IMR-90 (cell line): ENCODE data around the gene ENDOV. TPM values are rescaled to one million over a fixed set of nuclear protein-coding genes. Genes with fewer than 3 reads are reported as not detected.
"Not testable (repeated sequence)": the region's sequence is repeated elsewhere in the genome, so short reads cannot be mapped to it uniquely, and the experiment has no call there.

Source experiments
- ATAC-seq: fragments of 200-7000 bp; cut with Tn5 transposase; 2 replicates; pipeline ENCODE4 v1.9.1; 2020; ENCODE audit warnings: low read depth, mild to moderate bottlenecking, moderate library complexity
- BruUV-seq: library from RNA; stranded (reverse); fragments of 400-500 nt; replicated peaks from 2 replicates; lab custom pipeline; 2021; lab: Mats Ljungman, UMichigan
- CTCF ChIA-PET: fragments of 300-600 bp; formaldehyde crosslinking; extraction: SDS; loops from one replicate; lab custom pipeline; 2021; ENCODE audit warnings: antibody characterized with exemption; lab: Yijun Ruan, JAX
- POLR2A ChIA-PET: fragments of 300-600 bp; sonication (Branson Sonifier 250); formaldehyde crosslinking; loops from one replicate; lab custom pipeline; 2022; ENCODE audit warnings: antibody characterized with exemption; ENCODE audit not compliant: unreplicated experiment; lab: Charles Lee
- DNase-seq: peaks from one replicate; pipeline ENCODE4 v3.0.0; 2013
- H2AFZ ChIP-seq: replicated peaks from 2 replicates; pipeline ENCODE3; 2013; ENCODE audit warnings: low read length, mild to moderate bottlenecking; ENCODE audit not compliant: poor library complexity
- H2AK5ac ChIP-seq: 2 replicates; pipeline ENCODE4 v1.6.1; 2013; ENCODE audit warnings: low read depth, low read length, inconsistent platforms
- H2AK9ac ChIP-seq: replicated peaks from 2 replicates; pipeline ENCODE3; 2013; ENCODE audit warnings: mild to moderate bottlenecking, low read depth, low read length, moderate library complexity; ENCODE audit not compliant: poor library complexity
- H2BK120ac ChIP-seq: 2 replicates; pipeline ENCODE4 v1.6.1; 2013; ENCODE audit warnings: low read depth, low read length, inconsistent platforms
- H2BK15ac ChIP-seq: 3 replicates; pipeline ENCODE4 v1.6.1; 2013; ENCODE audit warnings: low read depth, low read length, inconsistent platforms
- H2BK20ac ChIP-seq: 2 replicates; pipeline ENCODE4 v1.6.1; 2013; ENCODE audit warnings: low read depth, mild to moderate bottlenecking, inconsistent platforms, low read length, moderate library complexity
- H2BK5ac ChIP-seq: 2 replicates; pipeline ENCODE4 v1.6.1; 2013; ENCODE audit warnings: mild to moderate bottlenecking, low read depth, low read length, inconsistent platforms; ENCODE audit not compliant: poor library complexity, severe bottlenecking
- H3K14ac ChIP-seq: replicated peaks from 2 replicates; pipeline ENCODE4 v1.6.1; 2013; ENCODE audit warnings: low read depth, low read length, inconsistent platforms
- H3K18ac ChIP-seq: 2 replicates; pipeline ENCODE4 v1.6.1; 2013; ENCODE audit warnings: low read depth, low read length, control low read depth
- H3K23ac ChIP-seq: 2 replicates; pipeline ENCODE4 v1.6.1; 2013; ENCODE audit warnings: low read depth, low read length, inconsistent platforms
- H3K27ac ChIP-seq: 2 replicates; pipeline ENCODE4 v1.5.1; 2013; ENCODE audit warnings: mild to moderate bottlenecking, control low read depth, low read length; ENCODE audit not compliant: insufficient read depth
- H3K27me3 ChIP-seq: 2 replicates; pipeline ENCODE4 v1.6.1; 2013; ENCODE audit warnings: low read length; ENCODE audit not compliant: control insufficient read depth, insufficient read depth
- H3K36me3 ChIP-seq: 2 replicates; pipeline ENCODE4 v1.6.1; 2013; ENCODE audit warnings: low read length, mixed read lengths; ENCODE audit not compliant: control insufficient read depth, insufficient read depth
- H3K4ac ChIP-seq: 2 replicates; pipeline ENCODE4 v1.6.1; 2013; ENCODE audit warnings: low read depth, low read length, inconsistent platforms
- H3K4me1 ChIP-seq: 2 replicates; pipeline ENCODE4 v1.6.1; 2013; ENCODE audit warnings: low read length, mixed read lengths; ENCODE audit not compliant: control insufficient read depth, insufficient read depth
- H3K4me2 ChIP-seq: 2 replicates; pipeline ENCODE4 v1.6.1; 2013; ENCODE audit warnings: low read depth, mild to moderate bottlenecking, control low read depth, low read length, moderate library complexity
- H3K4me3 ChIP-seq: 2 replicates; pipeline ENCODE4 v1.5.1; 2013; ENCODE audit warnings: low read depth, mild to moderate bottlenecking, control low read depth, low read length, moderate library complexity; ENCODE audit not compliant: insufficient read depth
- H3K56ac ChIP-seq: 2 replicates; pipeline ENCODE4 v1.6.1; 2013; ENCODE audit warnings: low read length, inconsistent platforms; ENCODE audit not compliant: insufficient read depth; ENCODE audit errors: extremely low read depth
- H3K79me1 ChIP-seq, 2 experiments: 2 replicates each; pipeline ENCODE4 v1.6.1; 2013; ENCODE audit warnings: low read length in 2 of 2, inconsistent platforms in 1 of 2, low read depth in 1 of 2
- H3K9ac ChIP-seq: 2 replicates; pipeline ENCODE4 v1.6.1; 2013; ENCODE audit warnings: low read depth, low read length, control low read depth
- H3K9me1 ChIP-seq: 2 replicates; pipeline ENCODE4 v1.6.1; 2013; ENCODE audit warnings: low read length, inconsistent platforms; ENCODE audit not compliant: insufficient read depth
- H3K9me3 ChIP-seq: 2 replicates; pipeline ENCODE4 v1.6.1; 2013; ENCODE audit warnings: low read length; ENCODE audit not compliant: control insufficient read depth, insufficient read depth
- H4K20me1 ChIP-seq: 2 replicates; pipeline ENCODE4 v1.6.1; 2013; ENCODE audit warnings: low read length, inconsistent platforms; ENCODE audit not compliant: insufficient read depth
- H4K5ac ChIP-seq: 2 replicates; pipeline ENCODE4 v1.6.1; 2013; ENCODE audit warnings: mild to moderate bottlenecking, low read depth, low read length, control low read depth
- H4K8ac ChIP-seq, 2 experiments: 2 replicates each; pipeline ENCODE4 v1.6.1; 2013; ENCODE audit warnings: low read depth in 2 of 2, low read length in 2 of 2, control low read depth in 1 of 2, inconsistent platforms in 1 of 2
- H4K91ac ChIP-seq: 2 replicates; pipeline ENCODE4 v1.6.1; 2013; ENCODE audit warnings: low read depth, low read length, inconsistent platforms; ENCODE audit not compliant: insufficient read depth
- WGBS, 2 experiments: methylation state at CpG; one replicate each; pipeline versions ENCODE4 v1.1.5 to v1.1.7; 2013; ENCODE audit warnings: missing lambda C conversion rate in 2 of 2; ENCODE audit not compliant: insufficient read length in 1 of 2; ENCODE audit errors: extremely low coverage in 2 of 2; 5-methylcytosine and 5-hydroxymethylcytosine counted together
- dilution Hi-C: fragments of 300-500 bp; cut with HindIII; formaldehyde crosslinking; loops from one replicate; pipeline ENCODE4 v1.14.3; 2018; ENCODE audit warnings: low sequenced_read_pairs; ENCODE audit not compliant: unreplicated experiment
- in situ Hi-C: fragments of 300-500 bp; cut with MboI; formaldehyde crosslinking; loops from 3 replicates; pipeline ENCODE4 v1.14.3; 2019; ENCODE audit warnings: low sequenced_read_pairs, inconsistent platforms, mixed read lengths
- intact Hi-C: fragments of 100-400 bp; cut with micrococcal nuclease; formaldehyde crosslinking; loops from 2 replicates; pipeline ENCODE4 v1.10.0; 2022
- polyA plus RNA-seq, 3 experiments: library from polyadenylated mRNA; depleted of rRNA; stranded (reverse); fragments of >200 nt; gene quantifications; 2 replicates each; pipeline ENCODE4 v1.2.3, GENCODE V29; 2012; ENCODE audit warnings: low replicate concordance in 1 of 3
- total RNA-seq: library from RNA; depleted of rRNA; stranded (reverse); fragments of >200 nt; gene quantifications from 2 replicates; pipeline ENCODE4 v1.2.3, GENCODE V29; 2012

Gene ENDOV
- total and polyA plus RNA-seq, 2 of the 4 experiments (the other 2 are of a cell fraction) = 15.1 to 30.3 TPM

GRCh38 chr17:80407917-80408316 is 7.0 kb upstream of the ENDOV start:
- dilution Hi-C loops, H3K4me3 ChIP-seq, CTCF ChIA-PET: not testable (repeated sequence)

More at GRCh38 chr17:80407917-80408316, 7.0 kb upstream of the ENDOV start:
- H3K4me1 ChIP-seq, H2BK120ac ChIP-seq, H3K27ac ChIP-seq, H3K18ac ChIP-seq, H3K9me3 ChIP-seq, BruUV-seq, H3K79me1 ChIP-seq, H3K9me1 ChIP-seq, H2BK5ac ChIP-seq, H4K8ac ChIP-seq, H3K14ac ChIP-seq, ATAC-seq, H4K91ac ChIP-seq, H2AFZ ChIP-seq, H4K5ac ChIP-seq, H3K23ac ChIP-seq, H2AK9ac ChIP-seq, H3K4ac ChIP-seq, H3K56ac ChIP-seq, H3K36me3 ChIP-seq, POLR2A ChIA-PET, H2BK20ac ChIP-seq, in situ Hi-C loops, H4K20me1 ChIP-seq, intact Hi-C loops, H2AK5ac ChIP-seq, H3K9ac ChIP-seq, DNase-seq, H2BK15ac ChIP-seq, H3K4me2 ChIP-seq: not testable (repeated sequence)
- peaks cover 15% of the 10 kb centered on the region for H3K27me3 ChIP-seq
- WGBS, 2 experiments = 50% methylated on average over 2 of the region's 5 CpGs; no CpG with 5 or more reads in 1 of the 2 experiments
